B cell (primary cell): ENCODE data around the gene FIG4. TPM values are rescaled to one million over a fixed set of nuclear protein-coding genes. Genes with fewer than 3 reads are reported as not detected.

Source experiments
- ATAC-seq: fragments of 200-7000 bp; cut with Tn5 transposase; one replicate; pipeline ENCODE4 v1.10.0; 2021; ENCODE audit warnings: low read depth, mild to moderate bottlenecking, moderate number of reproducible peaks, moderate library complexity
- CTCF ChIA-PET: fragments of 350-600 bp; sonication (Branson Sonifier 250); formaldehyde crosslinking; loops from one replicate; lab custom pipeline; 2021; ENCODE audit warnings: antibody characterized with exemption, inconsistent platforms; lab: Charles Lee
- POLR2A ChIA-PET: fragments of 350-600 bp; sonication (Branson Sonifier 250); formaldehyde crosslinking; loops from one replicate; lab custom pipeline; 2021; ENCODE audit warnings: antibody characterized with exemption; lab: Charles Lee
- DNase-seq: peaks from one replicate; pipeline ENCODE4 v3.0.0; 2013
- H2AFZ ChIP-seq: 2 replicates; pipeline ENCODE4 v1.6.1; 2012; ENCODE audit warnings: mild to moderate bottlenecking, low read depth, low read length; ENCODE audit not compliant: insufficient read depth, poor library complexity, severe bottlenecking
- H3K27ac ChIP-seq, 2 donors: 1 replicate in 1 of 2; 2 replicates in 1 of 2; pipeline ENCODE4 v1.5.1; 2012 to 2013; ENCODE audit warnings: low read length in 2 of 2, mild to moderate bottlenecking in 2 of 2, moderate library complexity in 1 of 2
- H3K27me3 ChIP-seq, 4 experiments: fragments of 200-600 bp in 1 of 4; sonication (generic) in 1 of 4; replicated peaks in 1 of 4; 1 replicate in 2 of 4; 2 replicates in 2 of 4; pipeline versions ENCODE4 v1.6.1 to v1.7.0; 2013 to 2016; ENCODE audit warnings: low read length in 3 of 4, mild to moderate bottlenecking in 2 of 4, mixed read lengths in 1 of 4, moderate library complexity in 1 of 4; ENCODE audit not compliant: insufficient read depth in 4 of 4, control insufficient read depth in 3 of 4; ENCODE audit errors: control extremely low read depth in 1 of 4
- H3K36me3 ChIP-seq, 2 experiments: replicated peaks in 1 of 2; 1 replicate in 1 of 2; 2 replicates in 1 of 2; pipeline versions ENCODE4 v1.6.1 to v1.7.1; 2013; ENCODE audit warnings: low read length in 1 of 2; ENCODE audit not compliant: insufficient read depth in 2 of 2, control insufficient read depth in 1 of 2; ENCODE audit errors: control extremely low read depth in 1 of 2, extremely low read depth in 1 of 2
- H3K4me1 ChIP-seq, 2 donors: fragments of 200-600 bp in 1 of 2; sonication (generic) in 1 of 2; 1 replicate in 1 of 2; 2 replicates in 1 of 2; pipeline versions ENCODE4 v1.5.1 to v1.6.1; 2013 to 2017; ENCODE audit warnings: low read length in 2 of 2; ENCODE audit not compliant: control insufficient read depth in 2 of 2, insufficient read depth in 2 of 2
- H3K4me2 ChIP-seq: replicated peaks from 2 replicates; pipeline ENCODE3; 2012; ENCODE audit warnings: mild to moderate bottlenecking, low read depth, low read length; ENCODE audit not compliant: poor library complexity, severe bottlenecking
- H3K4me3 ChIP-seq, 5 experiments: fragments of 200-600 bp in 1 of 5; sonication (generic) in 1 of 5; 1 replicate in 3 of 5; 2 replicates in 2 of 5; pipeline versions ENCODE4 v1.5.1 to v1.7.0; 2011 to 2016; ENCODE audit warnings: low read length in 4 of 5, mild to moderate bottlenecking in 4 of 5, low read depth in 2 of 5, control low read depth in 1 of 5, moderate library complexity in 1 of 5; ENCODE audit not compliant: insufficient read depth in 1 of 5; ENCODE audit errors: control extremely low read depth in 1 of 5, extremely low read depth in 1 of 5
- H3K79me2 ChIP-seq: fragments of 200-600 bp; sonication (generic); one replicate; pipeline ENCODE4 v1.6.0; 2016; ENCODE audit warnings: low read length; ENCODE audit not compliant: control insufficient read depth, insufficient read depth
- H3K9ac ChIP-seq: fragments of 200-600 bp; sonication (generic); 2 replicates; pipeline ENCODE4 v1.6.1; 2017; ENCODE audit warnings: mild to moderate bottlenecking, low read length, moderate library complexity
- H3K9me3 ChIP-seq, 3 donors: one replicate each; pipeline versions ENCODE4 v1.6.1 to v1.7.1; 2013; ENCODE audit warnings: low read length in 2 of 3; ENCODE audit not compliant: control insufficient read depth in 2 of 3, insufficient read depth in 1 of 3; ENCODE audit errors: control extremely low read depth in 1 of 3
- H4K20me1 ChIP-seq: 2 replicates; pipeline ENCODE4 v1.6.0; 2012; ENCODE audit warnings: mild to moderate bottlenecking, low read length; ENCODE audit not compliant: insufficient read depth, control insufficient read depth, poor library complexity, severe bottlenecking
- H3K27ac Mint-ChIP-seq: one replicate; pipeline ENCODE4 v1.8.0; 2021; ENCODE audit warnings: mixed read lengths
- H3K27me3 Mint-ChIP-seq: one replicate; pipeline ENCODE4 v1.8.0; 2021; ENCODE audit warnings: mixed read lengths
- H3K4me1 Mint-ChIP-seq: one replicate; pipeline ENCODE4 v1.8.0; 2021; ENCODE audit warnings: mixed read lengths
- H3K4me3 Mint-ChIP-seq: one replicate; pipeline ENCODE4 v1.8.0; 2021; ENCODE audit warnings: mixed read lengths
- H3K9me3 Mint-ChIP-seq: one replicate; pipeline ENCODE4 v1.8.0; 2022; ENCODE audit warnings: mixed read lengths; ENCODE audit not compliant: insufficient read depth
- CTCF ChIP-seq: fragments of 200-600 bp; IDR thresholded peaks from one replicate; pipeline ENCODE4 v1.8.0; 2022; ENCODE audit warnings: antibody characterized with exemption, mild to moderate bottlenecking
- EZH2 ChIP-seq: IDR thresholded peaks from 2 replicates; pipeline ENCODE4 v1.6.1; 2012; ENCODE audit warnings: borderline replicate concordance, low read depth, mild to moderate bottlenecking, moderate library complexity, low read length; ENCODE audit not compliant: insufficient read depth, poor library complexity, severe bottlenecking
- WGBS: methylation state at CpG from one replicate; pipeline ENCODE4 v1.1.5; 2013; ENCODE audit warnings: missing lambda C conversion rate; ENCODE audit not compliant: insufficient coverage; 5-methylcytosine and 5-hydroxymethylcytosine counted together
- intact Hi-C: fragments of 100-400 bp; cut with micrococcal nuclease; formaldehyde crosslinking; loops from one replicate; pipeline ENCODE4 v1.10.0; 2022
- polyA plus RNA-seq: library from polyadenylated mRNA; depleted of rRNA; stranded (reverse); fragments of >200 nt; gene quantifications from 2 replicates; pipeline ENCODE4 v1.2.3, GENCODE V29; 2012
- total RNA-seq, 2 donors: library from RNA; stranded (reverse); fragments of 120-200 nt in 1 of 2; gene quantifications; 1 replicate in 1 of 2; 2 replicates in 1 of 2; pipeline versions ENCODE4 v1.2.3 to v1.2.4, GENCODE V29; 2013 to 2022

FIG4 gene
- total and polyA plus RNA-seq, 2 donors (not counting 1 experiment from before 2014, with no cell fraction given), result 28.2 to 31.5 TPM

- no peak overlapping the region for H3K27ac ChIP-seq
- H3K9me3 ChIP-seq, result no peaks in the 10 kb centered on the region
- ATAC-seq (no peak), DNase-seq (no peak)
- no peaks in the 10 kb centered on the region for H3K36me3 ChIP-seq
- H4K20me1 ChIP-seq, result no peaks in the 10 kb centered on the region
- H3K9ac ChIP-seq, result no peak overlapping the region
- Mint-ChIP-seq H3K4me1 (no peaks in the 10 kb centered on the region), H3K9me3 (no peaks in the 10 kb centered on the region), H3K27ac (no peak overlapping the region), H3K4me3 (no peak overlapping the region), H3K27me3 (no peaks in the 10 kb centered on the region)
- no peak overlapping the region for H2AFZ ChIP-seq
- no peaks in the 10 kb centered on the region for H3K27me3 ChIP-seq
- no peaks in the 10 kb centered on the region for H3K4me1 ChIP-seq
- CTCF ChIA-PET, result no interaction called here
- TF ChIP-seq CTCF, result no peak
- TF ChIP-seq EZH2, result no peak
- 89% methylated on average over 3 of the region's 6 CpGs for WGBS
- H3K4me3 ChIP-seq, result no peak overlapping the region
- H3K4me2 ChIP-seq, result no peak overlapping the region
- intact Hi-C loops, result no loop called here
- POLR2A ChIA-PET, result no interaction called here
- H3K79me2 ChIP-seq, result no peaks in the 10 kb centered on the region
Measured at GRCh38 chr6:109655761-109656262, 35.3 kb upstream of the FIG4 start.

- Mint-ChIP-seq H3K9me3 (no peaks in the 10 kb centered on the region), H3K27me3 (no peaks in the 10 kb centered on the region), H3K4me3 (no peak overlapping the region), H3K4me1 (no peaks in the 10 kb centered on the region), H3K27ac (no peak overlapping the region)
- Histone ChIP-seq H3K27me3 (no peaks in the 10 kb centered on the region), H3K4me2 (no peak overlapping the region), H3K4me1 (no peaks in the 10 kb centered on the region), H4K20me1 (no peaks in the 10 kb centered on the region), H3K9me3 (no peaks in the 10 kb centered on the region), H3K27ac (no peak overlapping the region), H3K4me3 (no peak overlapping the region), H3K9ac (no peak overlapping the region), H2AFZ (no peak overlapping the region), H3K79me2 (no peaks in the 10 kb centered on the region), H3K36me3 (no peaks in the 10 kb centered on the region)
- WGBS, result no CpG with 5 or more reads among the region's 1 CpG
- ChIA-PET CTCF (no interaction called here), POLR2A (no interaction called here)
- TF ChIP-seq EZH2 (no peak), CTCF (no peak)
- intact Hi-C loops, result no loop called here
- ATAC-seq (no peak), DNase-seq (no peak)
Measured at GRCh38 chr6:109660526-109661320, 30.4 kb upstream of the FIG4 start.
